ENCODE results near the gene EGFL7. TPM values are rescaled to one million over a fixed set of nuclear protein-coding genes. Genes with fewer than 3 reads are reported as not detected.

Gene EGFL7
- total RNA-seq, 1 donor from 2014 or later: 6.9 TPM

DNA sequence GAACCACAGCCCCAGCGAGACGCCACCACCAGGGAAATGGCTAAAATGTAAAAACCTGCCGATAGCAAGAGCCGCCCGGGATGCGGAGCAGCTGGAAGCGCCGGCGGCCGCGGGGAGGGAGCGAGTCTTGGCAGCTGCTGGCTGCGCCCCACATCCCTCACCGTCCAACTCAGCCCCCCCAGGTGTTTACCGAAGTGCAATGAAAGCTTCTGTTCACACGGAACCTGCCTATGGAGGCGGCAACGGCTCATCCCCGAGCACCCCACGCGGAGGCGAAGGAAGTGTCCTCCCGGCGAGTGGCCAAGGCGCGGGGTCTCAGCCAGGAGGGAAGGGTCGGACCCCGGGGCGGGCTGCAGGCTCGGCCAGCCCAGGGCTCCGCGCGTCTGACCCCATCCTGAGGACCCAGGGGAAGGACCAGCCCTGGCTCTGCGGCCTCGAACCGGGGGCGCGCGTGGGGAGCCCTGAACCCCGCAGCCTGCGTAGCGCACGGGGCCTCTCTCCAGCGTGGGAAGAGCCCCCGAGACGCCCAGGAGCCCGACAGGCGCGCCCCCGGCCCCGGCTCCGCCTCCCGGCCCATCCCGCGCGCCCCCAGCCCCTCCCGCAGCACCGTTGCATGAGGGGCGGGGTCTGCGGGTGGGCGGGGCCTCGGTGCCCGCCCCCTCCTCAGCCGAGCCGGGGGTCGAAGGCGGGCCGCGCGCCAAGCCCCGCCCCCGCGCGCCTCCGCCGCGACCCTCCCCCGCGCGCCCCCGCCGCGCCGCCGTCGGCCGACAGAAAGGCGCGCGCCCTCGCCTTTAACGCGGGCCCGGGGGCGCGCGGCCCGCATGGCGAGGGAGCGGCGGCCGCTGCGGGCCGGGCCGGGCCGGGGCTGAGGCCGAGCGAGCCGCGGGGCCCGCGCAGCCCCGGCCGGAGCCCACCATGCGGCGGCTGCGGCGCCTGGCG lies 49.3 kb downstream of the EGFL7 start, which contains the start of gene DIPK1B:
DIPK1B (plus strand) TSS at position 822 of the 939 bp plus-strand sequence; CDS start at position 916, 94 bp downstream.
- peak within 1 kb of the TSS; percentile 68 for H3K4me3 Mint-ChIP-seq (ENCODE audit: unreplicated experiment)
- H3K27me3 Mint-ChIP-seq (ENCODE audit: unreplicated experiment): no peaks in the 10 kb centered on the region
- DNase-seq (ENCODE audit: extremely low spot score, unreplicated experiment): no peak
- TF ChIP-seq, protein P1, sequence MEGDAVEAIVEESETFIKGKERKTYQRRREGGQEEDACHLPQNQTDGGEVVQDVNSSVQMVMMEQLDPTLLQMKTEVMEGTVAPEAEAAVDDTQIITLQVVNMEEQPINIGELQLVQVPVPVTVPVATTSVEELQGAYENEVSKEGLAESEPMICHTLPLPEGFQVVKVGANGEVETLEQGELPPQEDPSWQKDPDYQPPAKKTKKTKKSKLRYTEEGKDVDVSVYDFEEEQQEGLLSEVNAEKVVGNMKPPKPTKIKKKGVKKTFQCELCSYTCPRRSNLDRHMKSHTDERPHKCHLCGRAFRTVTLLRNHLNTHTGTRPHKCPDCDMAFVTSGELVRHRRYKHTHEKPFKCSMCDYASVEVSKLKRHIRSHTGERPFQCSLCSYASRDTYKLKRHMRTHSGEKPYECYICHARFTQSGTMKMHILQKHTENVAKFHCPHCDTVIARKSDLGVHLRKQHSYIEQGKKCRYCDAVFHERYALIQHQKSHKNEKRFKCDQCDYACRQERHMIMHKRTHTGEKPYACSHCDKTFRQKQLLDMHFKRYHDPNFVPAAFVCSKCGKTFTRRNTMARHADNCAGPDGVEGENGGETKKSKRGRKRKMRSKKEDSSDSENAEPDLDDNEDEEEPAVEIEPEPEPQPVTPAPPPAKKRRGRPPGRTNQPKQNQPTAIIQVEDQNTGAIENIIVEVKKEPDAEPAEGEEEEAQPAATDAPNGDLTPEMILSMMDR (IDR thresholded peaks at IDR 0.05): no peak
- no peaks in the 10 kb centered on the region for H3K9me3 Mint-ChIP-seq (ENCODE audit: unreplicated experiment)
- peak within 1 kb of the TSS; percentile 38 for H3K27ac Mint-ChIP-seq (ENCODE audit: unreplicated experiment)
- H3K36me3 Mint-ChIP-seq (ENCODE audit: unreplicated experiment): no peaks in the 10 kb centered on the region
- peaks cover 24% of the 10 kb centered on the region for H3K4me1 Mint-ChIP-seq (ENCODE audit: unreplicated experiment)

DNA sequence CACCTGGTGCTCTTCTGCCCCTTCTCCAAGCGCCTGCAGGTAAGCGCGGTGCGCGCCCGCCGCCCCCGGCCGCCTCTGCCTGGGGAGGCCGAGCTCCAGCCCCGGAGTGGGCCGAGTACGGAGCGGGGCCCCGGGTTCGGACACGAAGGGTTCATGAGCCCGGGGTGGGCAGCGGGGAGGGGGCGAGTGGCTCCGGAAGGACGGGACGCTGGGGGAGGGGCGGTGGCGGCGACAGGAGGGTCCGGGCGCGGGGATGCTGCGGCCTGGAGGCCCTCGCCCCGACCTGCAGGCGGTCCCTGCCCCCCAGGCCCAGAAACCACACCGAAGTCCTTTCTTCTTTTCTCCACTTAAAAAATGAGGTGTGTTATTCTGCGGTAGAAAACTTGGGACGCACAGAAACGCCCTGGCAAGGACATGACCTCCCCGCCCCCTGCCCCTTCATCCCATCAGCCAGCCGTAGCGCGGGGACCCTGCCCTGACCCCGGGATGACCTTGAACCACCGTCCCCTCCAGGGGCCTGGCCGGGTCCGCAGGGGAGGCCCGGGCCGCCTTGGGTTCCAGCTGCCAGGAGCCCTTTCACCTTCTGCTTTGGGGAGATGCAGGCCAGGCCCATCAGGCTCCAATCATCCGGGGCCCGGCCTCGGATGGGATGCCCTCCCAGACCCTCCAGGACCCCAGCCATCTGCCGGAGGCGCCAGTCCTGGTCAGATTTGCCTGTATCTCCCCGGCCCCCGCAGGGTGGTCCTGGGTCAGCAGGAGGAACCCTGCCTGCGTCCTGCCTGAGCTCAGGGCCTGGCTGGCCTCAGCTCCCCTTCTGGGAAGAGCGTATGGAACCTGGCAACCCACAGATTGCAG lies 50.2 kb downstream of the EGFL7 start:
- Mint-ChIP-seq H3K4me3 (ENCODE audit: unreplicated experiment) (peak overlapping the region; percentile 54), H3K27ac (ENCODE audit: unreplicated experiment) (no peak overlapping the region), H3K36me3 (ENCODE audit: unreplicated experiment) (no peaks in the 10 kb centered on the region), H3K27me3 (ENCODE audit: unreplicated experiment) (no peaks in the 10 kb centered on the region), H3K4me1 (ENCODE audit: unreplicated experiment) (peaks cover 24% of the 10 kb centered on the region), H3K9me3 (ENCODE audit: unreplicated experiment) (no peaks in the 10 kb centered on the region)
- TF ChIP-seq, protein P1 (IDR thresholded peaks at IDR 0.05): no peak
- DNase-seq (ENCODE audit: extremely low spot score, unreplicated experiment): no peak

DNA sequence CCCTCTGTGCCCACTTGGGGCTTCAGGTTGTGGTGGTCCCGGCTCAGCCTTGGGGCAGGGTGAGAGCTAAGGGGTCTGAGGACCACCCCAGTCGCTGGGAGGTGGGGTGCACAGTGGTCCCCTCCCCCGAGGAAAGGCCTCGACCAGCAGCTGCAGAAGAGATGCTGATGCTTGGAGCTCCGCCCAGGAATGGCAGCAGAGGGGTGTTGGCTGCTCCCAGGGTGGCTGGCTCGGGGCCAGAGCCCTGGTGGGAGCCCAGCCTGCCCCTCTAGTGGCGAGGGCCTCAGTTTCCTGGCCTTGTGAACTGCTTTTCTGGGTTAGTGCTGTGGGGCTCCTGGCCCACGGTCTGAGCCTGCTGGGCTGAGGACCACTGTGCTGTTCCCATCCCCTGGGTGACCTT lies 50.8 kb downstream of the EGFL7 start:
- Mint-ChIP-seq H3K4me3 (ENCODE audit: unreplicated experiment) (peak overlapping the region; percentile 54), H3K9me3 (ENCODE audit: unreplicated experiment) (no peaks in the 10 kb centered on the region), H3K27me3 (ENCODE audit: unreplicated experiment) (no peaks in the 10 kb centered on the region), H3K36me3 (ENCODE audit: unreplicated experiment) (no peaks in the 10 kb centered on the region), H3K4me1 (ENCODE audit: unreplicated experiment) (peaks cover 24% of the 10 kb centered on the region), H3K27ac (ENCODE audit: unreplicated experiment) (no peak overlapping the region)
- DNase-seq (ENCODE audit: extremely low spot score, unreplicated experiment): no peak
- TF ChIP-seq, protein P1 (IDR thresholded peaks at IDR 0.05): no peak

DNA sequence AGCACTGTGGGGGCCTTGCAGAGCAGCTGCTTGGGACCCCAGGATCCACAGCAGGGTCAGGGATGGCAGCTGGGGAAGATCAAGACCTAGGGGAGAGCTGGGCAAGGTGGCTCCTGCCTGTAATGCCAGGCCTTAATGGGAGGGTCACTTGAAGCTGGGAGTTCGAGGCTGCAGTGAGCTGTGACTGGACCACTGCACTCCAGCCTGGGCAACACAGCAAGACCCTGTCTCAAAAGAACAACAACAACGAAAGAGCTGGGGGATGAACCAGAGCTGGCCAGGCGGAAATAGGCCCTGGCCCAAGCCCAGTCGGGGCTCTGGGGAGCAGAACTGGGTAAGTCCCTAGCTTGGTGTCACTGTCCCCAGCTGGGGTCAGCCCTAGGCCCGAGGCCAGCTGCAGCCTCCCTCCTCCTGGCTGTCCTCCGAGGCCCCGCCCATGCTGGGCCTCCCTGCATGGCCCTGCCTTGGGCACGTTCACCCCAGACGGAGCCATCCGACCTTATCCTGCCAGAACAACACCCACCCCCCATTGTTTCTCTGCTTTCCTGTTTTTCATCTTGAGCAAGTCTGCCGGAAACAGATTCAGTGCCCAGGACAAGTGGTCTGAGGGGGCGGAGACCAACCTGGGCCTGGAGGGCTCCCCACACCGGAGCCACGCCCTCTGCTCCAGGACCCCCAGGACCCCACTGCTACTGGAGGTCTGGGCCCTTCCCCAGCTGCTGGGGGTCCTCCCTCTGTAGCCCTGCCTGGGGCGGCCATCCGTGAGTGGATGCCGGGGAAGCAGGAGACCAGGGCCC lies 51.6 kb downstream of the EGFL7 start:
- Mint-ChIP-seq H3K27ac (ENCODE audit: unreplicated experiment) (no peak overlapping the region), H3K4me1 (ENCODE audit: unreplicated experiment) (peaks cover 24% of the 10 kb centered on the region), H3K9me3 (ENCODE audit: unreplicated experiment) (no peaks in the 10 kb centered on the region), H3K36me3 (ENCODE audit: unreplicated experiment) (no peaks in the 10 kb centered on the region), H3K4me3 (ENCODE audit: unreplicated experiment) (no peak overlapping the region), H3K27me3 (ENCODE audit: unreplicated experiment) (no peaks in the 10 kb centered on the region)
- TF ChIP-seq, protein P1 (IDR thresholded peaks at IDR 0.05): no peak
- no peak for DNase-seq (ENCODE audit: extremely low spot score, unreplicated experiment)

Measured in osteocyte (in vitro differentiated cells).